GM12865 (cell line): ENCODE results near the gene FFAR3.
"Not testable (repeated sequence)": the region's sequence is repeated elsewhere in the genome, so short reads cannot be mapped to it uniquely, and the experiment has no call there.

Source experiments
- DNase-seq: peaks from one replicate; pipeline ENCODE4 v3.0.0; 2010; ENCODE audit warnings: low read depth
- H3K4me3 ChIP-seq: 2 replicates; pipeline ENCODE4 v1.5.1; 2011; ENCODE audit warnings: mild to moderate bottlenecking, low read depth, low read length, control low read depth
- CTCF ChIP-seq: IDR thresholded peaks from 2 replicates; pipeline ENCODE4 v1.5.1; 2011; ENCODE audit warnings: low read length, control low read depth, low read depth, inconsistent platforms; ENCODE audit not compliant: insufficient read depth; ENCODE audit errors: missing control alignments

Gene FFAR3

GRCh38 chr19:35352177-35352447 lies 6.1 kb upstream of the FFAR3 start:
- TF ChIP-seq CTCF = no peak
- DNase-seq = peak; percentile 2
- no peak overlapping the region for H3K4me3 ChIP-seq

DNA sequence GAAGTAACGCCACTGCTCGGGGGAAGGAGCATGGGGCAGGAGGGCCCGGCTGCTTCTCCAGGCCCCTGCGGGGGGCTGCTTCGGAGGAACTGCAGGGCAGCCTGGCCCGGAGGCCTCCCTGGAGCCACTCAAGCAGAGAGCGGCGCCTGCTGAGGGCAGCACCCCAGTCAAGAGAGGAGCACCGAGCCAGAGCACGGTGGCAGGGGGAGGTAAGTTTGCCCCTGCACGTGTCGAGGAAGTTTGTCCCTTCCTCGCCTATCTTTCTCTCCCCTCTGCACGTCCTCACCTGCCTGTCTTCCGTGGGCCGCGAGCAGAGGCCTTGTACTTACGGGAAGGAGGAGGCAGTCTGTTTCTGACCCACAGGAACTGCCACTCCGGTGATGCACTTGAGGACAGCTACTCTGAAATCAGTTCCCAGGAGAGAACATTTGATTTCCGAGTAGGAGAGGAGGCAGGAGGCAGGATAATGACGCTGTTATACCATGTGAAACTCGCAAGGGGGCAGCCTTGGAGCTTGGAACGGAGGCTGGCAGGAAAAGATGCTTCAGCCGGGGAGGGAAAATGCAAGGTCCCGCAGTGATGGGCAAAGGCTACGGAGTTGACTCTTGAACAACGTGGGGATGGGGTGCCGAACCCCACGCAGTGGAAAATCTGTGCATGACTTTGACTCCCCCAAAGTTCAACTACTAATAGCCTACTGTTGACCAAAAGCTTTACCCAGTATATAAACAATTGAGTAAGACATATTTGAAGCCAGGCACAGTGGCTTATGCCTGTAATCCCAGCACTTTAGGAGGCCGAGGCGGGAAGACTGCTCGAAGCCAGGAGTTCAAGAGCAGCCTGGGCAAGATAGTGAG lies 5.6 kb upstream of the FFAR3 start:
- DNase-seq = peak; percentile 88
- TF ChIP-seq CTCF = peak; percentile 82
- no peak overlapping the region for H3K4me3 ChIP-seq

GRCh38 chr19:35353635-35354034 lies 4.6 kb upstream of the FFAR3 start:
- no peak overlapping the region for H3K4me3 ChIP-seq
- TF ChIP-seq CTCF = no peak
- no peak for DNase-seq

GRCh38 chr19:35354898-35355297 lies 3.4 kb upstream of the FFAR3 start:
- no peak for TF ChIP-seq CTCF
- H3K4me3 ChIP-seq = no peak overlapping the region
- DNase-seq = no peak

GRCh38 chr19:35355791-35356460 lies 2.3 kb upstream of the FFAR3 start:
- H3K4me3 ChIP-seq = no peak overlapping the region
- TF ChIP-seq CTCF = no peak
- no peak for DNase-seq

DNA sequence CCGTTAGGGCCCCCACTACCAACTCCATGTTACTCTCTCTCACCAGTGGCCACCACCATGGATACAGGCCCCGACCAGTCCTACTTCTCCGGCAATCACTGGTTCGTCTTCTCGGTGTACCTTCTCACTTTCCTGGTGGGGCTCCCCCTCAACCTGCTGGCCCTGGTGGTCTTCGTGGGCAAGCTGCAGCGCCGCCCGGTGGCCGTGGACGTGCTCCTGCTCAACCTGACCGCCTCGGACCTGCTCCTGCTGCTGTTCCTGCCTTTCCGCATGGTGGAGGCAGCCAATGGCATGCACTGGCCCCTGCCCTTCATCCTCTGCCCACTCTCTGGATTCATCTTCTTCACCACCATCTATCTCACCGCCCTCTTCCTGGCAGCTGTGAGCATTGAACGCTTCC lies 574 bp downstream of the FFAR3 start:
- not testable (repeated sequence) for DNase-seq, H3K4me3 ChIP-seq

- not testable (repeated sequence) for H3K4me3 ChIP-seq, DNase-seq
Measured at GRCh38 chr19:35359395-35359794, 1.1 kb downstream of the FFAR3 start.

GRCh38 chr19:35360081-35360480 lies 1.8 kb downstream of the FFAR3 start:
- not testable (repeated sequence) for H3K4me3 ChIP-seq, DNase-seq
